ENCODE results near the gene F2RL3. TPM values are rescaled to one million over a fixed set of nuclear protein-coding genes. Genes with fewer than 3 reads are reported as not detected.
A peak's percentile ranks its signal among the peaks of the same experiment; 100 is the strongest.

F2RL3 gene
- total RNA-seq, 4 donors from 2014 or later = 2.2 to 9.4 (median 6.3) TPM

GRCh38 chr19:16882146-16882545 lies 6.7 kb upstream of the F2RL3 start:
- no peak for TF ChIP-seq POLR2A (IDR thresholded peaks at IDR 0.05)
- TF ChIP-seq, protein P1, sequence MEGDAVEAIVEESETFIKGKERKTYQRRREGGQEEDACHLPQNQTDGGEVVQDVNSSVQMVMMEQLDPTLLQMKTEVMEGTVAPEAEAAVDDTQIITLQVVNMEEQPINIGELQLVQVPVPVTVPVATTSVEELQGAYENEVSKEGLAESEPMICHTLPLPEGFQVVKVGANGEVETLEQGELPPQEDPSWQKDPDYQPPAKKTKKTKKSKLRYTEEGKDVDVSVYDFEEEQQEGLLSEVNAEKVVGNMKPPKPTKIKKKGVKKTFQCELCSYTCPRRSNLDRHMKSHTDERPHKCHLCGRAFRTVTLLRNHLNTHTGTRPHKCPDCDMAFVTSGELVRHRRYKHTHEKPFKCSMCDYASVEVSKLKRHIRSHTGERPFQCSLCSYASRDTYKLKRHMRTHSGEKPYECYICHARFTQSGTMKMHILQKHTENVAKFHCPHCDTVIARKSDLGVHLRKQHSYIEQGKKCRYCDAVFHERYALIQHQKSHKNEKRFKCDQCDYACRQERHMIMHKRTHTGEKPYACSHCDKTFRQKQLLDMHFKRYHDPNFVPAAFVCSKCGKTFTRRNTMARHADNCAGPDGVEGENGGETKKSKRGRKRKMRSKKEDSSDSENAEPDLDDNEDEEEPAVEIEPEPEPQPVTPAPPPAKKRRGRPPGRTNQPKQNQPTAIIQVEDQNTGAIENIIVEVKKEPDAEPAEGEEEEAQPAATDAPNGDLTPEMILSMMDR (IDR thresholded peaks at IDR 0.05 in 4 of 5, conservative IDR thresholded peaks at IDR 0.05 in 1 of 5) = no peak
- no peak overlapping the region for H3K27ac ChIP-seq
- no peaks in the 10 kb centered on the region for H3K27me3 ChIP-seq
- peaks cover 0 to 32% of the 10 kb centered on the region in 2 donors for H3K36me3 ChIP-seq
- no peak overlapping the region for H3K4me3 ChIP-seq
- no peak for DNase-seq
- no peaks in the 10 kb centered on the region for H3K9me3 ChIP-seq
- intact Hi-C loops (cut with DNase I; ENCODE audit: low total_unique reads) = no loop called here
- in situ Hi-C loops (cut with MboI; ENCODE audit: low sequenced_read_pairs in 4 of 4) = no loop called here
- no peak for ATAC-seq
- no peaks in the 10 kb centered on the region for H3K4me1 ChIP-seq

DNA sequence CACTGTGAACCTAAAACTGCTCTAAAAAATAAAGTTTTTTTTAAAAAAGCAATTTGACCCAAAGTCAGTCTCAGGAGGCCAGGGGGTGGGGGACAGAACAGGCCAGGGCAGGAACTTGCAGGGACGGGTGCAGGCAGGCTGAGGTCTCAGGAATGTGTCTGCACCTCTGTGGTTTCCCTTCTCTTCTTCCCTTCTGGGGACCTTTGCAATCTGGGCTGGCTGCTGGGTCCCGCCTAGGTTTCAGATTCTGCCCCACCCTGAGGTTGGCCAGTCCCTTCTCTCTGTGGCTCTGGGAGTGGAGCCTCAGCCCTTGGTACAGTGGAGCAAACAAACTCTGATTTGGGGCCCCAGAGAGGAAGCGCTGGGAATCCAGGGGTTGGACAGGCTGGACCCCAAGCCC lies 5.3 kb upstream of the F2RL3 start:
- DNase-seq (no peak), ATAC-seq (no peak)
- no peak overlapping the region for H3K4me3 ChIP-seq
- no peaks in the 10 kb centered on the region for H3K9me3 ChIP-seq
- no peak overlapping the region for H3K27ac ChIP-seq
- in situ Hi-C loops (cut with MboI; ENCODE audit: low sequenced_read_pairs in 4 of 4) (no loop called here), intact Hi-C loops (cut with DNase I; ENCODE audit: low total_unique reads) (no loop called here)
- H3K36me3 ChIP-seq = peaks cover 0 to 18% of the 10 kb centered on the region in 2 donors
- TF ChIP-seq POLR2A (IDR thresholded peaks at IDR 0.05) = no peak
- TF ChIP-seq, protein P1 (IDR thresholded peaks at IDR 0.05 in 4 of 5, conservative IDR thresholded peaks at IDR 0.05 in 1 of 5) = no peak
- H3K27me3 ChIP-seq = no peaks in the 10 kb centered on the region
- no peaks in the 10 kb centered on the region for H3K4me1 ChIP-seq

GRCh38 chr19:16885166-16885565 lies 3.6 kb upstream of the F2RL3 start:
- Histone ChIP-seq H3K4me3 (no peak overlapping the region), H3K27me3 (no peaks in the 10 kb centered on the region), H3K9me3 (no peaks in the 10 kb centered on the region), H3K4me1 (no peaks in the 10 kb centered on the region), H3K36me3 (peaks cover 0 to 2% of the 10 kb centered on the region in 2 donors), H3K27ac (peak overlapping the region in 2 of 4 donors; percentile 72)
- in situ Hi-C loops (cut with MboI; ENCODE audit: low sequenced_read_pairs in 4 of 4) (no loop called here), intact Hi-C loops (cut with DNase I; ENCODE audit: low total_unique reads) (no loop called here)
- TF ChIP-seq, protein P1 (IDR thresholded peaks at IDR 0.05 in 4 of 5, conservative IDR thresholded peaks at IDR 0.05 in 1 of 5) = no peak
- TF ChIP-seq POLR2A (IDR thresholded peaks at IDR 0.05) = no peak
- DNase-seq = no peak
- ATAC-seq = no peak

- Histone ChIP-seq H3K27ac (peak overlapping the region in 3 of 4 donors; percentile 72 to 74 (median 73)), H3K36me3 (no peaks in the 10 kb centered on the region), H3K9me3 (no peaks in the 10 kb centered on the region), H3K27me3 (no peaks in the 10 kb centered on the region), H3K4me3 (no peak overlapping the region), H3K4me1 (no peaks in the 10 kb centered on the region)
- intact Hi-C loops (cut with DNase I; ENCODE audit: low total_unique reads) (no loop called here), in situ Hi-C loops (cut with MboI; ENCODE audit: low sequenced_read_pairs in 4 of 4) (no loop called here)
- peak; percentile 33 to 40 for DNase-seq
- TF ChIP-seq, protein P1 (IDR thresholded peaks at IDR 0.05 in 4 of 5, conservative IDR thresholded peaks at IDR 0.05 in 1 of 5) = no peak
- TF ChIP-seq POLR2A (IDR thresholded peaks at IDR 0.05) = peak in 1 of 2 donors; percentile 21
- peak; percentile 68 to 72 for ATAC-seq
Measured at GRCh38 chr19:16886305-16886880, 2.4 kb upstream of the F2RL3 start.
